Right ventricle myocardium inferior (tissue), 1 donor: ENCODE results near the gene PLA2G6. TPM values are rescaled to one million over a fixed set of nuclear protein-coding genes. Genes with fewer than 3 reads are reported as not detected.
A peak's percentile ranks its signal among the peaks of the same experiment; 100 is the strongest.
"Not testable (repeated sequence)": the region's sequence is repeated elsewhere in the genome, so short reads cannot be mapped to it uniquely, and the experiment has no call there.

Experiments used
- ATAC-seq: fragments of 200-7000 bp; cut with Tn5 transposase; one replicate; pipeline ENCODE4 v1.9.1; 2020; ENCODE audit warnings: mild to moderate bottlenecking, moderate library complexity
- DNase-seq: peaks from one replicate; pipeline ENCODE4 v3.0.0; 2021; ENCODE audit errors: missing footprints
- intact Hi-C: fragments of 100-400 bp; cut with DNase I; formaldehyde crosslinking; loops from one replicate; pipeline ENCODE4 v1.11.0; 2022
- total RNA-seq: library from RNA; stranded (reverse); fragmentation: NEBNext Ultra II Directional; extraction: Animal tissue kit (Norgen Biotek cat#: 25700); gene quantifications from one replicate; pipeline ENCODE4 v1.2.1, GENCODE V29; 2021
- donor health status: DM: no; HTN: yes; CAD: no; lungs with severe emphysema.

Gene PLA2G6
- total RNA-seq, 1 donor from 2014 or later, result 11.4 TPM

DNA sequence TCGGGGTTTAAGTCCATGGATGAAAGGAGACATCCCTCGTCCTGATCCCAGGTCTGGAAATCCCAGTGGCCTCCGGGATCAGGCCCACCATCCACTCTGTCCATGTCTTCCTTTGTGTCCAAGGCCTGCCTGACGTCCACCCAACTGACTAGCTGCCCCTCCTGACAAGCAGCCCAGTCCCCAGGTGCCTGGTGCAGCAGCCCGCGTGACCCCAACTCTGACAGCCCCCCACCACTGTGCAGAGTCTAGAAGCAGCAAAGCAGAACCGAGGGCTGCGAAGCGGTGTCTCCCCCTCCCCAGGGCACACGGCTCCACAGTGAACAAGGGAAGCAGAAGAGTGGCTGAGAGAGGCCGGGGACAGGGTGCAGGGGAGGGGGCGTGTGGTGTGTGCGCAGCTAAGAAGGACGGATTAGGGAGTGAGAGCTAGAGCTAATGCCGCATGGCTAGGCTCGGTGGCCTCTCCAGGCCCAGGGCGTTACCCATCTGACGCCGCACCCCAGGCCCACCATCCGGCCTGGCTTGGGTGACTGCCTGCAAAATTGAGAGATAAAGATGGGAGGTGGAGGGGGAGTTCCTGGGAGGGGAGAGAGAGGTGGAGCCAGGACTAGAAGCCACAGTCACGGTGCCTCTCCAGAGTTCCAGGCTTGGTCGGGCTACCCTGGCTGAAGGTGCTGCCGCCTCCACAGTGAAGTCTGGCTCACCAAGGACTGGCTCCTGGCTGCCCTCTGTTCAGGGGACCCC is 54.5 kb downstream of the PLA2G6 start:
- ATAC-seq (no peak), DNase-seq (no peak)
- intact Hi-C loops, result no loop called here

- no peak for DNase-seq
Measured at GRCh38 chr22:38125751-38126201, 55.9 kb downstream of the PLA2G6 start.

DNA sequence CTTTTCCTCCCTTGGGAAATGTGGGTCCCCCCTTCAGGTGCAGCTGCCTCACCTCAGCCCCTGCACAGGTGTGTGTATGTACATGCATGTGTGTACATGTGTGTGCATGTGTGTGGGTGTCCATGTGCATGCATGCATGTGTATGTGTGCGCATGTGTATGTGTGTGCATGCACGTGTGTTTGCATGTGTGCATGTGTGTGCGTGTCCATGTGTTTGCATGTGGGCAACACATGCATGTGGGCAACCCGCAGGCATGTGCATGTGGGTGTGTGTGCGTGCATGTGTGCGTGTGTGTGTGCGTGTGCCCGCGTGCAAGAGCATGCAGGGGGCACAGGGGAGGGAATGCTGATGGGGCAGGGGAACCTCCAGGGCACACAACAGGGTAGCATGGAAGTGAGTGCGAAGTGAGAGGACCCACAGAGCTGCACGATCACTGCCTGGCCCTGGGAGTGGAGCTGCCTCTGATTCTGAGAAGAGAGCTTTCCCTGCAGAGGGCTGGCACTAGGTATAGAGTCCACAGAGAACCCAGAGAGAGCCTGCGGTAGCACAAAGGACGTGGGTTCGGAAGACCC is 56.5 kb downstream of the PLA2G6 start:
- intact Hi-C loops, result no loop called here
- no peak for ATAC-seq
- DNase-seq, result no peak

More at GRCh38 chr22:38125751-38126201, 55.9 kb downstream of the PLA2G6 start:
- ATAC-seq, result peak; percentile 51
- intact Hi-C loops, result no loop called here

GRCh38 chr22:38124236-38124974 is 57.2 kb downstream of the PLA2G6 start:
- ATAC-seq (no peak), DNase-seq (no peak)
- intact Hi-C loops, result no loop called here

GRCh38 chr22:38122616-38123015 is 59.0 kb downstream of the PLA2G6 start:
- intact Hi-C loops, result no loop called here
- DNase-seq, result no peak
- ATAC-seq, result no peak

GRCh38 chr22:38120359-38121110 is 61.1 kb downstream of the PLA2G6 start:
- peak; percentile 37 for DNase-seq
- intact Hi-C loops, result no loop called here
- ATAC-seq, result no peak

GRCh38 chr22:38118747-38119146 is 62.9 kb downstream of the PLA2G6 start:
- ATAC-seq, result not testable (repeated sequence)
- DNase-seq, result peak; percentile 9
- intact Hi-C loops, result loop anchor here (10.0 kb wide), 1 partner anchor 46 kb away; no protein-coding TSS in a partner anchor

- intact Hi-C loops, result loop anchor here (10.0 kb wide), 1 partner anchor 47 kb away; no protein-coding TSS in a partner anchor
- ATAC-seq, result no peak
- no peak for DNase-seq
Measured at GRCh38 chr22:38118182-38118581, 63.4 kb downstream of the PLA2G6 start.

DNA sequence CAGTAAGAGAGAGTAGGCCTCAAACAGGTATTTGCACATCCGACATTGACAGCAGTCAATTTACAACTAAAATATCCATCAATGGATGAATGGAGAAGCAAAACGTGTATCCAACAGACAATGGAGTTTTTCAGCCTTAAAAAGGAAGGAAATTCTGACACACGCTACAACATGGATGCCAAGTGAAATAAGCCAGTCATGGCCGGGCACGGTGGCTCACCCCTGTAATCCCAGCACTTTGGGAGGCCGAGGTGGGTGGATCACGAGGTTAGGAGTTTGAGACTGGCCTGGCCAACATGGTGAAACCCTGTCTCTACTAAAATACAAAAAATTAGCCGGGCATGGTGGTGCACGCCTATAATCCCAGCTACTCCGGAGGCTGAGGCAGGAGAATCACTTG is 64.1 kb downstream of the PLA2G6 start:
- intact Hi-C loops, result loop anchor here (10.0 kb wide), 1 partner anchor 47 kb away; no protein-coding TSS in a partner anchor
- not testable (repeated sequence) for DNase-seq, ATAC-seq

DNA sequence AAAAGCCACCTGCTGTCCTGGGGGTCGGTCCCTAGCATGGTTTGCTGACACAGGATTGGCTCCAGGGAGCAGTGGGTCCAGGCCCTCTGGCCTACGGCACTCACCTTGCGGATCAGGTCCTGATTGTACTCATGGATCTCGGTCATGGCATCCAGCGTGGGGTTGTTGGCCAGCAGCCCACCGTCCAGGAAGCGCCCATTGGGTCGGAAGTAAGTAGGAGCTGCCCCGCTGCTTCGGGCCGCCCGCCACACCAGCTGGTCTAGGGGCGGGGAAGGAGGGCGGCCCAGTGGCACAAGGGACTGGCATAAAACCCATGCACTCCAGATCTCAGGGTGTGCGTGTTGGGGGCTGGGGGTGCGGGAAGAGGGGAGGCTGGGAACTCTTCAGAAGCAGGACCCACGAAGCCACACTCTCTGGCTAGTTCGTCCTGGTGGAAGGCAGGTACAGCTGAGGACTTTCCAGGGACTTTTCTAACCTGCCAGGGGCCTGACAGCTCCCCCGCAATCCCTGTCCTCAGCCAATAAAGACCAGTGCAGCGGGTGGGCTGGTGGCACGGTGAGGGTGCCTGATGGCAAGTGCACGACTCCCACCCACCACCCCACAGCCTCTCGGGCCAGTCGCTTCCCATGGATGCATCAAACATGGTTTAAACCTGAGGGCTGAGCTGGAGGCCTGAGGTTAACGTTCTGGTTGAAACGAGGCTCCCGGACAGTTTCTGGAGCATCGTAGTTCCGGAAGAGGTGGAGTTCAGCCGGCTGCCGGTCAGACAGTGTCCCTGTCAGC is 66.0 kb downstream of the PLA2G6 start:
- intact Hi-C loops, result loop anchor here (10.0 kb wide), 1 partner anchor 49 kb away; no protein-coding TSS in a partner anchor
- no peak for ATAC-seq

DNA sequence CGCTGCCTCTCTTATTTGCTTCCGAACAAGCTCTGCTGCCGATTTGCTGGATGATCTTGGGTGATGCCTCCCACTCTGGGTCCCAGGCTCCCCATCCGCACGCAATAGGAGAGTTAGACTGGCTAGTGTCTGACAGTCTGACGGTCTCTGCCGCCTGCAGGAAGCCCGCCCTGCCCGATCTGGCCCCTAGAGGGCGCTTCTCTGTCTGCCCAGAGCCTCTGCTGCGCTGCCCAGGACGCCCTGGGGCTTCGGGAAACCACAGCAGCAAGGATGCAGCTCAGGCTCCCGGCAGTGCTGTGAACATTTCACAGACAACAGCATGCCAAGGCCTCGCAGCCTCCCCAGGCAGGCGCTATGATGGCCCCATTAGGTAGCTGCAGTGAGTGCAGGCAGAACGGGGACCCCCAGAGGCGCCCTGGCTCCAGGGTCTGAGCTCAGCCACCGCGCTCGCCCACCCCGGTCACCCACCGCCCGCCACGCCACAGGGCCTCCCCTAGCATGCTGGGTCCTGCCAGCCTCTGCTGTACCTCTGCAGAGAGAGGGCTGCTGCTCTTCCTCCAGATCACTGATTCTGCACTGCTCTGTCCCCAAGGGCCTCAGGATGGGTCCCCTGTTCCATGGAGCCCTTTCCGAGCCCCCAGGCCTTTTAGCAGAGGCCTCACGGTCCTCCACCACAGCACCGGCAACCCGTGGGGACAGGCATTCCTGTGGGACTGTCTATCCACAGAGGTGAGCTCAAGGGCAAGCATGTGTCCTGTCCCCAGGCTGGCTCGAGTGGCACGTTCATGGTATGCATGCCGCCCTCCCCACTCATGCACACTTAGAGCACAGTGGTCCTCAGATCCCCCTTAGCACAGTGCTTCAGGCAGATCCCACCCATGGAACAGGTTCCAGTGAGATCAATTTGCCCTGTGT is 66.9 kb downstream of the PLA2G6 start:
- DNase-seq (peak; percentile 93), ATAC-seq (peak; percentile 93)
- intact Hi-C loops, result loop anchor here (1.0 to 10.0 kb wide), 3 partner anchors 50 to 239 kb away; no protein-coding TSS in a partner anchor

More for the DNA sequence above, 66.0 kb downstream of the PLA2G6 start:
- peak; percentile 55 for DNase-seq

GRCh38 chr22:38112381-38112780 is 69.2 kb downstream of the PLA2G6 start:
- ATAC-seq, result no peak
- intact Hi-C loops, result loop anchor here (5.0 to 10.0 kb wide), 2 partner anchors 52 to 120 kb away; no protein-coding TSS in a partner anchor
- DNase-seq, result no peak

DNA sequence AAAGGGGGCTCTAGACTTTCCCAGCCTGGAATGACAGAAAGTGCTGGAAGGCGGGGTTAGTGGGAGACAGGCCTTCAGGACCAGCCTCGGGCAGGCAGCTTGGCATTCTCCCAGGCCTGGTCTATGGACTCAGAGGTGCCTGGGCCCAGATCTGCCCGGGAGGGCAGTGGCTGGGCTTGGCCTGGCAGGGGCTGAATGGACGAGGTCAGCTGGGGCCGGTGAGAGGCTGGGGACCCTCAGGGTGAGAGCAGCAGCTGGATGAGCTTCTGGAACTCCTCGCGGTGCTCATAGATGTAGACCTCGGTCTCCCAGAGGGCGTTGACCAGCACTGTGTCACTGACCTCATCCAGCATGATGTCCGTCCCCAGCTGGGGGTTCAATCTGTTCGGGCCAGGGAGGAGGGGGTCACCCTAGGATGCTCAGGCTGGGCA is 69.7 kb downstream of the PLA2G6 start:
- ATAC-seq (no peak), DNase-seq (no peak)

DNA sequence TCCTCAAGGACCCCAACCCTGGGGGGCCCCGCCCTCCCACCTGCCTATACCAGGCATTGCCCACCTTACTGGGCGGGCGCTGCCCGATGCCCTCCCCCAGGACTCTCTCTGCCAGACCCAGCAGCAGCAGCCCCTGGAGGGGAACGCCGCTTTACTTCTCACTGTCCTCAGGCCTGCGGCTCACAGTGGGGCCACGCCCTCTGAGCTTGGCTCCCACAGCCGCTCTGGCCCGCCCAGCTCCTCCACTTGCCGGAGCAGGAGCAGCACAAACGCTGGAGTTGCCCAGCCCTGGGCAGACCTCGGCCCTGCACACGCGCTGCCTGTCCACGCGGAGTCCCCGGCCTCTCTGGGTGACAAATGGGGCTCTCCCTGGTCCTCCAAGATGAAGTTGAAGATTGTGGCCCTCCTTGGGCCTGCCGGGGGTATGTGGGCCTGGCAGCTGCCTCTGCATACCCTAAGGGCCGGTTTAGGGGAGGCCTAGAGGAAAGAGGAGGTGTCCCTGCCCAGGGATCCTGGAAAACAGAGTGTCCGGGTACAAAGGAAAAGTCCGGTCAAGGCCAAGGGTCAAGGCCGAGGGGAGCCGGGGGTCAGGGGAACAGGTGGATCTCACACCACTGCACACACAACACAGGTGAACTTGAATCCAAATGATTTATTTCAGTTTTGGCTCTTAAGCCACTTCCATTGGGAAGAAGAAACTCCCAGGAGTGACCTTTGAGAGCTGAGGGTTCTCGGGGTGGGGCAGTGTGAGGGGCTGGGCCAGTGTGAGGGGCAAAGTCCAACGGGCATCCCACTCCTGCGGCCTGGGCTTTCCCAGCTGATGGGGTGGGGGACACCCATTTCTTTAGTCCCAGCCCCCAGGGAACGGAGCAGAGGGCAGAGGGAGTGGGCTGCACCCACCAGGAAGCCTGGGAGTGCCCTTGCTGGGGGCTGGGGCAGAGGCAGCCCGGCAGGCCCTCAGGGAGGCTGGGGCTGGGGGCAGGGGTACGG is 70.5 kb downstream of the PLA2G6 start:
- DNase-seq (no peak), ATAC-seq (no peak)
- intact Hi-C loops, result loop anchor here (5.0 to 10.0 kb wide), 2 partner anchors 54 to 121 kb away; no protein-coding TSS in a partner anchor

More for the DNA sequence above, 69.7 kb downstream of the PLA2G6 start:
- intact Hi-C loops, result loop anchor here (5.0 to 10.0 kb wide), 2 partner anchors 53 to 120 kb away; no protein-coding TSS in a partner anchor
